H9 (cell line): Measurements from ENCODE around the gene PRDM5. TPM values are rescaled to one million over a fixed set of nuclear protein-coding genes. Genes with fewer than 3 reads are reported as not detected.

Experiments
- DNase-seq: peaks from one replicate; pipeline ENCODE4 v3.0.0-alpha.2; 2017
- H2AFZ ChIP-seq: one replicate; pipeline ENCODE4 v1.6.1; 2013; ENCODE audit warnings: mild to moderate bottlenecking, low read length, control low read depth, moderate library complexity
- H2AK5ac ChIP-seq: 2 replicates; pipeline ENCODE4 v1.6.1; 2013; ENCODE audit warnings: low read length, control low read depth, mixed read lengths; ENCODE audit not compliant: insufficient read length
- H2BK120ac ChIP-seq: one replicate; pipeline ENCODE4 v1.6.1; 2013; ENCODE audit warnings: low read depth, mild to moderate bottlenecking, low read length, control low read depth, inconsistent platforms; ENCODE audit not compliant: poor library complexity, severe bottlenecking
- H2BK12ac ChIP-seq: 2 replicates; pipeline ENCODE4 v1.6.1; 2013; ENCODE audit warnings: low read length, control low read depth, mixed read lengths, low read depth; ENCODE audit not compliant: insufficient read length
- H2BK15ac ChIP-seq: 2 replicates; pipeline ENCODE4 v1.6.1; 2013; ENCODE audit warnings: low read depth, low read length, control low read depth
- H2BK20ac ChIP-seq: one replicate; pipeline ENCODE4 v1.6.1; 2013; ENCODE audit warnings: low read depth, mild to moderate bottlenecking, low read length, control low read depth, inconsistent platforms; ENCODE audit not compliant: poor library complexity, severe bottlenecking
- H2BK5ac ChIP-seq: 2 replicates; pipeline ENCODE4 v1.6.1; 2013; ENCODE audit warnings: low read length, control low read depth, mixed read lengths; ENCODE audit not compliant: insufficient read length
- H3K14ac ChIP-seq: 2 replicates; pipeline ENCODE4 v1.6.1; 2013; ENCODE audit warnings: low read length, control low read depth; ENCODE audit not compliant: insufficient read depth
- H3K18ac ChIP-seq: 2 replicates; pipeline ENCODE4 v1.6.1; 2013; ENCODE audit warnings: low read depth, mild to moderate bottlenecking, mixed read lengths, low read length, control low read depth; ENCODE audit not compliant: insufficient read length
- H3K23ac ChIP-seq: 2 replicates; pipeline ENCODE4 v1.6.1; 2013; ENCODE audit warnings: low read length, control low read depth, mixed read lengths, low read depth; ENCODE audit not compliant: insufficient read length
- H3K23me2 ChIP-seq: 2 replicates; pipeline ENCODE4 v1.6.1; 2013; ENCODE audit warnings: low read depth, mild to moderate bottlenecking, mixed read lengths, low read length, control low read depth; ENCODE audit not compliant: insufficient read length, poor library complexity, severe bottlenecking
- H3K27ac ChIP-seq: 2 replicates; pipeline ENCODE4 v1.5.1; 2013; ENCODE audit warnings: low read length, control low read depth, mixed read lengths, low read depth; ENCODE audit not compliant: insufficient read length
- H3K27me3 ChIP-seq: 2 replicates; pipeline ENCODE4 v1.6.1; 2013; ENCODE audit warnings: low read length, control low read depth, inconsistent platforms; ENCODE audit not compliant: insufficient read depth
- H3K4ac ChIP-seq: 2 replicates; pipeline ENCODE4 v1.6.1; 2013; ENCODE audit warnings: low read depth, mild to moderate bottlenecking, control low read depth, inconsistent platforms, low read length, moderate library complexity
- H3K4me1 ChIP-seq: 2 replicates; pipeline ENCODE4 v1.6.1; 2013; ENCODE audit warnings: low read length, control low read depth, inconsistent platforms; ENCODE audit not compliant: insufficient read depth
- H3K4me2 ChIP-seq: 2 replicates; pipeline ENCODE4 v1.6.1; 2013; ENCODE audit warnings: low read length, control low read depth, mixed read lengths; ENCODE audit not compliant: insufficient read length, insufficient read depth
- H3K56ac ChIP-seq: 2 replicates; pipeline ENCODE4 v1.6.1; 2013; ENCODE audit warnings: low read depth, mild to moderate bottlenecking, mixed read lengths, low read length, control low read depth; ENCODE audit not compliant: insufficient read length
- H3K79me1 ChIP-seq: 2 replicates; pipeline ENCODE4 v1.6.1; 2013; ENCODE audit warnings: low read depth, mild to moderate bottlenecking, moderate library complexity, low read length, control low read depth, inconsistent platforms; ENCODE audit not compliant: insufficient read depth, poor library complexity, severe bottlenecking
- H3K79me2 ChIP-seq: 2 replicates; pipeline ENCODE4 v1.6.1; 2013; ENCODE audit warnings: low read length, control low read depth, inconsistent platforms; ENCODE audit not compliant: insufficient read depth
- H3K9ac ChIP-seq: 2 replicates; pipeline ENCODE4 v1.6.1; 2013; ENCODE audit warnings: low read length, control low read depth, mixed read lengths; ENCODE audit not compliant: insufficient read length; ENCODE audit errors: extremely low read depth
- H3K9me3 ChIP-seq: one replicate; pipeline ENCODE4 v1.6.1; 2013; ENCODE audit warnings: low read depth, low read length, inconsistent platforms; ENCODE audit not compliant: control insufficient read depth
- H3T11ph ChIP-seq: one replicate; pipeline ENCODE4 v1.6.1; 2013; ENCODE audit warnings: mild to moderate bottlenecking, low read length, control low read depth, inconsistent platforms
- H4K20me1 ChIP-seq: one replicate; pipeline ENCODE4 v1.6.1; 2013; ENCODE audit not compliant: control insufficient read depth, insufficient read length, insufficient read depth
- H4K5ac ChIP-seq: 2 replicates; pipeline ENCODE4 v1.6.1; 2013; ENCODE audit warnings: low read depth, mild to moderate bottlenecking, mixed read lengths, low read length, control low read depth; ENCODE audit not compliant: insufficient read length
- H4K8ac ChIP-seq: replicated peaks from 2 replicates; pipeline ENCODE4 v1.6.1; 2013; ENCODE audit warnings: low read length, control low read depth, mixed read lengths, low read depth; ENCODE audit not compliant: insufficient read length
- H4K91ac ChIP-seq: 2 replicates; pipeline ENCODE4 v1.6.1; 2013; ENCODE audit warnings: low read depth, mild to moderate bottlenecking, moderate library complexity, mixed read lengths, low read length, control low read depth; ENCODE audit not compliant: insufficient read length
- H3K27ac Mint-ChIP-seq, 3 experiments: 2 replicates in 2 of 3; 3 replicates in 1 of 3; pipeline ENCODE4 v1.8.0; 2020 to 2021; ENCODE audit warnings: mixed read lengths in 3 of 3, mild to moderate bottlenecking in 1 of 3, moderate library complexity in 1 of 3
- H3K27me3 Mint-ChIP-seq: 2 replicates; pipeline ENCODE4 v1.8.0; 2021; ENCODE audit warnings: low read depth, mild to moderate bottlenecking, moderate library complexity, mixed read lengths
- H3K36me3 Mint-ChIP-seq, 3 experiments: 2 replicates in 2 of 3; 3 replicates in 1 of 3; pipeline ENCODE4 v1.8.0; 2020 to 2021; ENCODE audit warnings: low read depth in 3 of 3, mixed read lengths in 3 of 3; ENCODE audit not compliant: insufficient read depth in 1 of 3
- H3K4me1 Mint-ChIP-seq, 2 experiments: 2 replicates each; pipeline ENCODE4 v1.8.0; 2020; ENCODE audit warnings: mixed read lengths in 2 of 2
- H3K4me3 Mint-ChIP-seq, 2 experiments: 2 replicates in 1 of 2; 3 replicates in 1 of 2; pipeline ENCODE4 v1.8.0; 2020 to 2021; ENCODE audit warnings: mild to moderate bottlenecking in 2 of 2, mixed read lengths in 2 of 2, moderate library complexity in 1 of 2
- H3K9me3 Mint-ChIP-seq, 2 experiments: 2 replicates in 1 of 2; 3 replicates in 1 of 2; pipeline ENCODE4 v1.8.0; 2020; ENCODE audit warnings: mild to moderate bottlenecking in 2 of 2, mixed read lengths in 2 of 2, moderate library complexity in 1 of 2
- WGBS: extraction: QIAGEN DNeasy Blood & Tissue Kit; methylation state at CpG from one replicate; pipeline ENCODE4 v1.1.7; 2013; ENCODE audit warnings: missing lambda C conversion rate, low lambda C conversion rate, mixed read lengths; ENCODE audit not compliant: insufficient read length; ENCODE audit errors: extremely low coverage; 5-methylcytosine and 5-hydroxymethylcytosine counted together
- total RNA-seq: library from RNA; stranded (reverse); gene quantifications from 2 replicates; pipeline ENCODE4 v1.2.1, GENCODE V29; 2021
- TF ChIP-seq, protein P1 (sequence below): fragments of 200-600 bp; sonication (generic); conservative IDR thresholded peaks from 3 replicates; pipeline ENCODE4 v1.8.0; 2021; ENCODE audit warnings: antibody characterized with exemption, mild to moderate bottlenecking

Gene PRDM5
- total RNA-seq, 1 experiment from 2014 or later, result 21.7 TPM

DNA sequence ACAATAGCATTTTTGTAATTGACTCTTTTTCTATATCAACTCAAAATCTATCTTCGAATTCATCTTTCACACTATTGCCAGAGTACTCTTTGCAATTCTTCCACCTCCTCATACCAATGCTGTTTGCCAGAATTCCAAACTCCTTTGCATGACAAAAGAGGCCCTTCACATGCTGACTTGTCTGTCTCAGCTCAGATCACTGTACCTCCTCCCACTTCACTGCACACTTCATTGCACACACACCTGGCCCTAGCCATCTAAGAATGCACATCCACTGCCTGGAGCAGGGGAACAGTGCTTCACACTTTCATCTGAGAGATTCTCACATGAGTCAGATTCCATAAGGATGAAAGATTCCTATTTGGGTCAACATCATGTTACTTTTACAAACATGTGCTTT, 56.5 kb downstream of the PRDM5 start:
- peak; percentile 29 for DNase-seq
- Histone ChIP-seq H3T11ph (no peak overlapping the region), H3K4me1 (peaks cover 3% of the 10 kb centered on the region; the same call in 1 of the 2 replicates), H2BK120ac (no peak overlapping the region), H3K79me1 (no peaks in the 10 kb centered on the region), H3K23me2 (no peaks in the 10 kb centered on the region), H3K9me3 (no peaks in the 10 kb centered on the region), H2AFZ (no peak overlapping the region), H3K23ac (no peak overlapping the region), H3K14ac (no peak overlapping the region), H2BK20ac (no peak overlapping the region), H2AK5ac (no peak overlapping the region), H3K4me2 (no peak overlapping the region), H3K56ac (no peak overlapping the region), H4K8ac (no peak overlapping the region), H3K18ac (no peak overlapping the region), H3K9ac (no peak overlapping the region), H4K91ac (no peak overlapping the region), H2BK5ac (no peak overlapping the region), H3K4ac (no peak overlapping the region), H4K5ac (no peak overlapping the region), H3K27me3 (no peaks in the 10 kb centered on the region), H2BK12ac (no peak overlapping the region), H4K20me1 (no peaks in the 10 kb centered on the region), H3K27ac (no peak overlapping the region), H3K79me2 (no peaks in the 10 kb centered on the region), H2BK15ac (no peak overlapping the region)
- 100% methylated on average over 1 of the region's 1 CpG for WGBS
- H3K27ac Mint-ChIP-seq, result no peak overlapping the region
- peaks cover 23 to 24% of the 10 kb centered on the region in 2 experiments for H3K4me1 Mint-ChIP-seq
- H3K36me3 Mint-ChIP-seq, result no peaks in the 10 kb centered on the region
- TF ChIP-seq, protein P1, sequence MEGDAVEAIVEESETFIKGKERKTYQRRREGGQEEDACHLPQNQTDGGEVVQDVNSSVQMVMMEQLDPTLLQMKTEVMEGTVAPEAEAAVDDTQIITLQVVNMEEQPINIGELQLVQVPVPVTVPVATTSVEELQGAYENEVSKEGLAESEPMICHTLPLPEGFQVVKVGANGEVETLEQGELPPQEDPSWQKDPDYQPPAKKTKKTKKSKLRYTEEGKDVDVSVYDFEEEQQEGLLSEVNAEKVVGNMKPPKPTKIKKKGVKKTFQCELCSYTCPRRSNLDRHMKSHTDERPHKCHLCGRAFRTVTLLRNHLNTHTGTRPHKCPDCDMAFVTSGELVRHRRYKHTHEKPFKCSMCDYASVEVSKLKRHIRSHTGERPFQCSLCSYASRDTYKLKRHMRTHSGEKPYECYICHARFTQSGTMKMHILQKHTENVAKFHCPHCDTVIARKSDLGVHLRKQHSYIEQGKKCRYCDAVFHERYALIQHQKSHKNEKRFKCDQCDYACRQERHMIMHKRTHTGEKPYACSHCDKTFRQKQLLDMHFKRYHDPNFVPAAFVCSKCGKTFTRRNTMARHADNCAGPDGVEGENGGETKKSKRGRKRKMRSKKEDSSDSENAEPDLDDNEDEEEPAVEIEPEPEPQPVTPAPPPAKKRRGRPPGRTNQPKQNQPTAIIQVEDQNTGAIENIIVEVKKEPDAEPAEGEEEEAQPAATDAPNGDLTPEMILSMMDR, result no peak
- H3K4me3 Mint-ChIP-seq, result no peak overlapping the region
- no peaks in the 10 kb centered on the region for H3K9me3 Mint-ChIP-seq
- no peaks in the 10 kb centered on the region for H3K27me3 Mint-ChIP-seq
